ENCODE measurements around the gene ZNF620. TPM values are rescaled to one million over a fixed set of nuclear protein-coding genes. Genes with fewer than 3 reads are reported as not detected.
A peak's percentile ranks its signal among the peaks of the same experiment; 100 is the strongest.

ZNF620 gene
- total RNA-seq, 2 experiments from 2014 or later, result 0.82 to 1.0 TPM

GRCh38 chr3:40502034-40502433 lies 3.8 kb upstream of the ZNF620 start:
- no peak overlapping the region for H3K4me3 ChIP-seq (ENCODE audit: low read length)
- no peaks in the 10 kb centered on the region for H3K27me3 Mint-ChIP-seq
- H3K36me3 ChIP-seq (ENCODE audit: insufficient read depth, low read length), result no peaks in the 10 kb centered on the region
- peaks cover 23% of the 10 kb centered on the region for H3K4me1 Mint-ChIP-seq (ENCODE audit: low read depth)
- H3K27ac ChIP-seq (ENCODE audit: low read depth in 1 of 2, low read length in 2 of 2), result no peak overlapping the region
- peaks cover 4% of the 10 kb centered on the region for H3K36me3 Mint-ChIP-seq (ENCODE audit: low read depth)
- no peaks in the 10 kb centered on the region for H3K9me3 Mint-ChIP-seq
- H3K27ac Mint-ChIP-seq, result no peak overlapping the region
- peaks cover 7% of the 10 kb centered on the region for H3K4me1 ChIP-seq (ENCODE audit: insufficient read depth, low read length)
- ChIA-PET CTCF (no interaction called here), POLR2A (no interaction called here)
- no peak for ATAC-seq (ENCODE audit: poor library complexity)
- H3K9me3 ChIP-seq (ENCODE audit: control insufficient read depth in 1 of 2, insufficient read depth in 1 of 2, low read length in 2 of 2), result no peaks in the 10 kb centered on the region
- no peak for TF ChIP-seq CTCF (IDR thresholded peaks at IDR 0.05)
- H3K4me3 Mint-ChIP-seq, result no peak overlapping the region
- H3K27me3 ChIP-seq (ENCODE audit: control insufficient read depth in 1 of 2, insufficient read depth in 2 of 2, low read length in 2 of 2), result no peaks in the 10 kb centered on the region
- intact Hi-C loops (cut with DNase I, micrococcal nuclease), result no loop called here
- DNase-seq, result no peak

GRCh38 chr3:40504636-40505430 lies 1.0 kb upstream of the ZNF620 start:
- H3K27me3 ChIP-seq (ENCODE audit: control insufficient read depth in 1 of 2, insufficient read depth in 2 of 2, low read length in 2 of 2), result no peaks in the 10 kb centered on the region
- no peak overlapping the region for H3K4me3 ChIP-seq (ENCODE audit: low read length)
- TF ChIP-seq CTCF (IDR thresholded peaks at IDR 0.05), result no peak
- no peak overlapping the region for H3K27ac ChIP-seq (ENCODE audit: low read depth in 1 of 2, low read length in 2 of 2)
- DNase-seq (no peak), ATAC-seq (ENCODE audit: poor library complexity) (no peak)
- Mint-ChIP-seq H3K9me3 (no peaks in the 10 kb centered on the region), H3K4me3 (peak overlapping the region; percentile 97), H3K27ac (peak overlapping the region; percentile 70), H3K36me3 (ENCODE audit: low read depth) (peaks cover 4% of the 10 kb centered on the region), H3K4me1 (ENCODE audit: low read depth) (peaks cover 23% of the 10 kb centered on the region), H3K27me3 (no peaks in the 10 kb centered on the region)
- H3K9me3 ChIP-seq (ENCODE audit: control insufficient read depth in 1 of 2, insufficient read depth in 1 of 2, low read length in 2 of 2), result no peaks in the 10 kb centered on the region
- H3K36me3 ChIP-seq (ENCODE audit: insufficient read depth, low read length), result no peaks in the 10 kb centered on the region
- ChIA-PET CTCF (interaction anchor here (0.9 to 1.9 kb wide), 5 partner anchors 9 to 196 kb away, joined by 3 to 6 read pairs (median 5); partner anchors contain the start of genes EIF1B, RPL14 and ZNF619), POLR2A (interaction anchor here (0.5 to 2.1 kb wide), 8 partner anchors 20 to 1580 kb away, joined by 3 to 16 read pairs (median 4); partner anchors contain the start of genes CTNNB1, RPL14, ZNF619 and ZNF621)
- intact Hi-C loops (cut with DNase I, micrococcal nuclease), result no loop called here
- H3K4me1 ChIP-seq (ENCODE audit: insufficient read depth, low read length), result peaks cover 7% of the 10 kb centered on the region

- Histone ChIP-seq H3K4me3 (ENCODE audit: low read length) (no peak overlapping the region), H3K36me3 (ENCODE audit: insufficient read depth, low read length) (peaks cover 2% of the 10 kb centered on the region), H3K4me1 (ENCODE audit: insufficient read depth, low read length) (no peaks in the 10 kb centered on the region), H3K27ac (ENCODE audit: low read depth in 1 of 2, low read length in 2 of 2) (no peak overlapping the region), H3K27me3 (ENCODE audit: control insufficient read depth in 1 of 2, insufficient read depth in 2 of 2, low read length in 2 of 2) (no peaks in the 10 kb centered on the region), H3K9me3 (ENCODE audit: control insufficient read depth in 1 of 2, insufficient read depth in 1 of 2, low read length in 2 of 2) (no peaks in the 10 kb centered on the region)
- H3K27me3 Mint-ChIP-seq, result no peaks in the 10 kb centered on the region
- POLR2A ChIA-PET, result no interaction called here
- no peak for ATAC-seq (ENCODE audit: poor library complexity)
- TF ChIP-seq CTCF (IDR thresholded peaks at IDR 0.05), result no peak
- H3K9me3 Mint-ChIP-seq, result no peaks in the 10 kb centered on the region
- no peak overlapping the region for H3K4me3 Mint-ChIP-seq
- no peak for DNase-seq
- peaks cover 8% of the 10 kb centered on the region for H3K4me1 Mint-ChIP-seq (ENCODE audit: low read depth)
- peaks cover 18% of the 10 kb centered on the region for H3K36me3 Mint-ChIP-seq (ENCODE audit: low read depth)
- CTCF ChIA-PET, result no interaction called here
- intact Hi-C loops (cut with DNase I, micrococcal nuclease), result no loop called here
- no peak overlapping the region for H3K27ac Mint-ChIP-seq
Measured at GRCh38 chr3:40511031-40511718, 5.3 kb downstream of the ZNF620 start.

Measured in CD4-positive, alpha-beta T cell (primary cell).